ENCODE data around the gene RERE. TPM values are rescaled to one million over a fixed set of nuclear protein-coding genes. Genes with fewer than 3 reads are reported as not detected.

RERE gene
- total and polyA plus RNA-seq, 2 experiments from 2014 or later: 148 to 170 TPM

DNA sequence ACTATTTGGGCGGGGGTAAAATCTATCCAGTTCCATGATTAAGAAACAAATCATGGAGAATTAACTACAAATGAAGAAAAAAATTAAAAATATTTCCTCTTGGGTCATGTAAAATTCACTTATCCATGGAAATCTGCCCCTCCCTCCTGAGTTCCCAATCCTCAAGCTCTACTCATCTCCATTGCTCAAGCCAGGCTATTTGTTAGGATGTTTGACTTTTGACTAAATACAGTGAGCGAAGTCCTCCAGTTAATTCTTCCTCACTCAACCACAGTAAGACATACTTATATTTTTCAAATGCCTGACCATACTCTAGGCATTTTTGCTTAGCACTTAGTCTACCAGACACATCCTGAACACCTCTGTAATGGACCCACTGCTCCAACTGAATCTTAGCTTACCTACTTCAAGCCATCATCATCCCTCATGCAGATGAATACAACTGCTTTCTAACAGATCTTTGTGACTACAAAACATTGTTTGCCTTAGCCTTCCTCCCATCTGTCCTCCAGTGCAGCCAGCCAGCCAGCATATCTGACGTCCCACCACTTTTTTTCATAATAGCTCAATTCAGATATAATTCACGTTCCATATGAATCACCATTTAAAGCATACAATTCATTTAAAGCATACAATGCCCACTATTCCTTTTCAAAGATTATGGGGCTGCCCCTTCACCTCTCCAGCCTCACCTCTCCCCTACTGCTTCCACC lies 154.2 kb downstream of the RERE start:
- no peak overlapping the region for H3K27ac ChIP-seq (ENCODE audit: low read depth)
- H3K79me2 ChIP-seq (replicated peaks; ENCODE audit: insufficient read depth): peaks cover 100% of the 10 kb centered on the region
- peaks cover 90% of the 10 kb centered on the region for H4K20me1 ChIP-seq (replicated peaks; ENCODE audit: insufficient read depth)
- Mint-ChIP-seq H3K36me3 (ENCODE audit: low read depth) (no peaks in the 10 kb centered on the region), H3K4me1 (peaks cover 11% of the 10 kb centered on the region), H3K27ac (no peak overlapping the region), H3K4me3 (no peak overlapping the region), H3K9me3 (no peaks in the 10 kb centered on the region), H3K27me3 (ENCODE audit: insufficient read depth, low read depth, poor library complexity) (no peaks in the 10 kb centered on the region)
- ATAC-seq: no peak
- no peak for TF ChIP-seq ZNF462 (CRISPR knock-in tag; IDR thresholded peaks at IDR 0.05)
- TF ChIP-seq, protein P1, sequence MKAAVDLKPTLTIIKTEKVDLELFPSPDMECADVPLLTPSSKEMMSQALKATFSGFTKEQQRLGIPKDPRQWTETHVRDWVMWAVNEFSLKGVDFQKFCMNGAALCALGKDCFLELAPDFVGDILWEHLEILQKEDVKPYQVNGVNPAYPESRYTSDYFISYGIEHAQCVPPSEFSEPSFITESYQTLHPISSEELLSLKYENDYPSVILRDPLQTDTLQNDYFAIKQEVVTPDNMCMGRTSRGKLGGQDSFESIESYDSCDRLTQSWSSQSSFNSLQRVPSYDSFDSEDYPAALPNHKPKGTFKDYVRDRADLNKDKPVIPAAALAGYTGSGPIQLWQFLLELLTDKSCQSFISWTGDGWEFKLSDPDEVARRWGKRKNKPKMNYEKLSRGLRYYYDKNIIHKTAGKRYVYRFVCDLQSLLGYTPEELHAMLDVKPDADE (IDR thresholded peaks at IDR 0.05): no peak
- no peak for TF ChIP-seq ZNF114 (CRISPR knock-in tag; IDR thresholded peaks at IDR 0.05)
- H3K4me1 ChIP-seq (ENCODE audit: insufficient read depth): peaks cover 73% of the 10 kb centered on the region
- no peak overlapping the region for H3K4me3 ChIP-seq
- no peaks in the 10 kb centered on the region for H3K9me2 ChIP-seq (ENCODE audit: insufficient read depth)
- no peaks in the 10 kb centered on the region for H3K36me3 ChIP-seq (ENCODE audit: insufficient read depth)
- no peak for DNase-seq (ENCODE audit: low spot score)
- H3K4me2 ChIP-seq: no peak overlapping the region
- no peaks in the 10 kb centered on the region for H3F3A ChIP-seq (replicated peaks; ENCODE audit: low read depth)
- no peaks in the 10 kb centered on the region for H3K27me3 ChIP-seq (ENCODE audit: insufficient read depth)
- no peak overlapping the region for H2AFZ ChIP-seq
